CD4-positive, alpha-beta T cell (primary cell): ENCODE measurements around the gene GAS7. TPM values are rescaled to one million over a fixed set of nuclear protein-coding genes. Genes with fewer than 3 reads are reported as not detected.

Experiments
- ATAC-seq: fragments of 200-7000 bp; cut with Tn5 transposase; one replicate; pipeline ENCODE4 v1.10.0; 2022; ENCODE audit warnings: mild to moderate bottlenecking; ENCODE audit not compliant: poor library complexity
- CTCF ChIA-PET: fragments of 350-600 bp; sonication (Branson Sonifier 250); formaldehyde crosslinking; loops from one replicate; lab custom pipeline; 2021; ENCODE audit warnings: antibody characterized with exemption, inconsistent platforms; lab: Charles Lee
- POLR2A ChIA-PET: fragments of 350-600 bp; sonication (Branson Sonifier 250); formaldehyde crosslinking; loops from one replicate; lab custom pipeline; 2021; ENCODE audit warnings: antibody characterized with exemption, inconsistent platforms; lab: Charles Lee
- DNase-seq, 14 experiments: peaks; one replicate each; pipeline ENCODE4 v3.0.0-alpha.2; 2013 to 2020; ENCODE audit warnings: mixed read lengths in 2 of 14
- H3K27ac ChIP-seq, 2 donors: one replicate each; pipeline versions ENCODE4 v1.5.1 to v1.7.0; 2013; ENCODE audit warnings: low read length in 2 of 2, low read depth in 1 of 2, mild to moderate bottlenecking in 1 of 2
- H3K27me3 ChIP-seq, 2 experiments: 1 replicate in 1 of 2; 2 replicates in 1 of 2; pipeline versions ENCODE4 v1.6.1 to v1.7.0; 2013; ENCODE audit warnings: low read length in 2 of 2, control low read depth in 1 of 2, mild to moderate bottlenecking in 1 of 2, moderate library complexity in 1 of 2; ENCODE audit not compliant: insufficient read depth in 2 of 2, control insufficient read depth in 1 of 2
- H3K36me3 ChIP-seq: one replicate; pipeline ENCODE4 v1.6.1; 2013; ENCODE audit warnings: low read length, control low read depth; ENCODE audit not compliant: insufficient read depth
- H3K4me1 ChIP-seq: one replicate; pipeline ENCODE4 v1.6.1; 2013; ENCODE audit warnings: low read length, control low read depth; ENCODE audit not compliant: insufficient read depth
- H3K4me3 ChIP-seq: one replicate; pipeline ENCODE4 v1.5.1; 2013; ENCODE audit warnings: mild to moderate bottlenecking, low read length, moderate library complexity
- H3K9me3 ChIP-seq, 2 experiments: 1 replicate in 1 of 2; 2 replicates in 1 of 2; pipeline versions ENCODE4 v1.6.1 to v1.7.0; 2013; ENCODE audit warnings: low read length in 2 of 2, mild to moderate bottlenecking in 2 of 2, control low read depth in 1 of 2, moderate library complexity in 1 of 2; ENCODE audit not compliant: control insufficient read depth in 1 of 2, insufficient read depth in 1 of 2
- H3K27ac Mint-ChIP-seq: one replicate; pipeline ENCODE4 v1.8.0; 2020; ENCODE audit warnings: mixed read lengths
- H3K27me3 Mint-ChIP-seq: one replicate; pipeline ENCODE4 v1.8.0; 2021; ENCODE audit warnings: mixed read lengths
- H3K36me3 Mint-ChIP-seq: one replicate; pipeline ENCODE4 v1.8.0; 2021; ENCODE audit warnings: low read depth, mixed read lengths
- H3K4me1 Mint-ChIP-seq: one replicate; pipeline ENCODE4 v1.8.0; 2021; ENCODE audit warnings: low read depth, mixed read lengths
- H3K4me3 Mint-ChIP-seq: one replicate; pipeline ENCODE4 v1.8.0; 2020; ENCODE audit warnings: mild to moderate bottlenecking, mixed read lengths
- H3K9me3 Mint-ChIP-seq: one replicate; pipeline ENCODE4 v1.8.0; 2020; ENCODE audit warnings: mixed read lengths
- CTCF ChIP-seq: fragments of 200-600 bp; IDR thresholded peaks from one replicate; pipeline ENCODE4 v1.8.0; 2022; ENCODE audit warnings: antibody characterized with exemption, mild to moderate bottlenecking
- intact Hi-C, 2 experiments: fragments of 100-400 bp; cut with DNase I in 1 of 2; cut with micrococcal nuclease in 1 of 2; formaldehyde crosslinking; loops; one replicate each; pipeline versions ENCODE4 v1.15.1 to v1.9.0; 2023 to 2025; cut with DNase I, micrococcal nuclease
- total RNA-seq, 174 experiments: library from RNA in 2 of 174; stranded (reverse) in 2 of 174; gene quantifications; one replicate each; pipeline ENCODE4 v1.2.3 and lab custom pipeline; 2021 to 2026

GAS7 gene
- total RNA-seq, 2 experiments from 2014 or later: 1.8 to 3.4 TPM

- no peak for TF ChIP-seq CTCF
- Histone ChIP-seq H3K4me1 (peaks cover 3% of the 10 kb centered on the region), H3K36me3 (no peaks in the 10 kb centered on the region), H3K27me3 (no peaks in the 10 kb centered on the region), H3K4me3 (no peak overlapping the region), H3K9me3 (peaks cover 4% of the 10 kb centered on the region in 2 experiments), H3K27ac (no peak overlapping the region)
- Mint-ChIP-seq H3K4me3 (no peak overlapping the region), H3K27ac (no peak overlapping the region), H3K27me3 (no peaks in the 10 kb centered on the region), H3K36me3 (no peaks in the 10 kb centered on the region), H3K4me1 (no peaks in the 10 kb centered on the region), H3K9me3 (no peaks in the 10 kb centered on the region)
- ATAC-seq (no peak), DNase-seq (no peak)
- intact Hi-C loops: loop anchor here in 1 of 2 experiments (10.0 kb wide), 1 partner anchor 500 kb away; no protein-coding TSS in a partner anchor
- ChIA-PET POLR2A (no interaction called here), CTCF (no interaction called here)
These were observed 26.3 kb upstream of the GAS7 start for GRCh38 chr17:10224582-10225195.

- no peaks in the 10 kb centered on the region for H3K27me3 Mint-ChIP-seq
- POLR2A ChIA-PET: no interaction called here
- intact Hi-C loops: no loop called here
- CTCF ChIA-PET: no interaction called here
- ATAC-seq: no peak
- Histone ChIP-seq H3K27ac (no peak overlapping the region), H3K4me3 (no peak overlapping the region), H3K27me3 (no peaks in the 10 kb centered on the region), H3K4me1 (no peaks in the 10 kb centered on the region), H3K36me3 (no peaks in the 10 kb centered on the region), H3K9me3 (peaks cover 6 to 9% of the 10 kb centered on the region in 2 experiments)
- H3K4me3 Mint-ChIP-seq: no peak overlapping the region
- H3K4me1 Mint-ChIP-seq: no peaks in the 10 kb centered on the region
- no peaks in the 10 kb centered on the region for H3K9me3 Mint-ChIP-seq
- no peak overlapping the region for H3K27ac Mint-ChIP-seq
- TF ChIP-seq CTCF: no peak
- no peaks in the 10 kb centered on the region for H3K36me3 Mint-ChIP-seq
- DNase-seq: no peak
These were observed 20.8 kb upstream of the GAS7 start for GRCh38 chr17:10219193-10219592.

DNA sequence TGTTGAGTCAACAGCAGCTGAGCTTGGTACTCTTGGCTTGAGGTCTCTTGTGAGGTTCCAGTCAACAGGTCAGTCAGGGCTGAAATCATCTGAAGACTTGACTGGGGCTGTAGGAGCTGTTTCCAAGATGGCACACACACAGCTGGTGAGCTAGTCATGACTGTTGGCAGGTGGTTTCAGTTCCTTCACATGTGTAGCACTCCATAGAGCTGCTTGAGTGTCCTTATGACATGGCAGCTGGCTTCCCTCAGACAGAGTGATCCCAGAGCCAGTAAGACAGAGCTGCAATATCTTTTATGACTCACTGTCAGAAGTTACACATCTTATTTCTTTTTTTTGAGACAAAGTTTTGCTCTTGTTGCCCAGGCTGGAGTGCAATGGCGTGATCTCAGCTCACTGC is 19.5 kb upstream of the GAS7 start:
- ATAC-seq (no peak), DNase-seq (peak in 1 of 14 experiments; percentile 34)
- H3K4me1 Mint-ChIP-seq: no peaks in the 10 kb centered on the region
- no peaks in the 10 kb centered on the region for H3K27me3 Mint-ChIP-seq
- Histone ChIP-seq H3K4me1 (no peaks in the 10 kb centered on the region), H3K36me3 (no peaks in the 10 kb centered on the region), H3K9me3 (peaks cover 6 to 9% of the 10 kb centered on the region in 2 experiments), H3K27ac (no peak overlapping the region), H3K4me3 (no peak overlapping the region), H3K27me3 (no peaks in the 10 kb centered on the region)
- ChIA-PET POLR2A (no interaction called here), CTCF (no interaction called here)
- no peak overlapping the region for H3K4me3 Mint-ChIP-seq
- intact Hi-C loops: no loop called here
- no peak overlapping the region for H3K27ac Mint-ChIP-seq
- H3K36me3 Mint-ChIP-seq: no peaks in the 10 kb centered on the region
- no peak for TF ChIP-seq CTCF
- H3K9me3 Mint-ChIP-seq: no peaks in the 10 kb centered on the region
